Measurements from ENCODE around the gene TTLL12.
A peak's percentile ranks its signal among the peaks of the same experiment; 100 is the strongest.
"Not testable (repeated sequence)": the region's sequence is repeated elsewhere in the genome, so short reads cannot be mapped to it uniquely, and the experiment has no call there.

Gene TTLL12

GRCh38 chr22:43152357-43153071 lies 34.4 kb downstream of the TTLL12 start:
- DNase-seq, result peak; percentile 41 to 82 (median 55)

GRCh38 chr22:43152003-43152356 lies 35.0 kb downstream of the TTLL12 start:
- peak in 1 of 5 experiments; percentile 14 for DNase-seq

- DNase-seq, result peak; percentile 40 to 60 (median 58)
Observed at GRCh38 chr22:43151251-43152002, 35.5 kb downstream of the TTLL12 start, which contains the start of gene TSPO. Gene TSPO (plus strand): TSS chr22:43151559. CDS start chr22:43159239, 7,680 bp downstream.

- no peak for DNase-seq
Observed at GRCh38 chr22:43150731-43151206, 36.2 kb downstream of the TTLL12 start.

GRCh38 chr22:43148581-43148980 lies 38.4 kb downstream of the TTLL12 start:
- peak in 1 of 5 experiments; percentile 30 for DNase-seq

GRCh38 chr22:43147821-43148220 lies 39.1 kb downstream of the TTLL12 start:
- no peak for DNase-seq

GRCh38 chr22:43146332-43146731 lies 40.6 kb downstream of the TTLL12 start:
- not testable (repeated sequence) for DNase-seq

GRCh38 chr22:43145371-43145770 lies 41.6 kb downstream of the TTLL12 start:
- not testable (repeated sequence) for DNase-seq

- DNase-seq, result no peak
Observed at GRCh38 chr22:43144949-43145348, 42.0 kb downstream of the TTLL12 start.

GRCh38 chr22:43142880-43143562 lies 43.9 kb downstream of the TTLL12 start, which contains the start of gene MCAT:
Gene MCAT (minus strand): TSS chr22:43143398. CDS start chr22:43143348, 50 bp downstream.
- DNase-seq, result peak; percentile 65 to 83 (median 70)

- no peak for DNase-seq
Observed at GRCh38 chr22:43136801-43137200, 50.1 kb downstream of the TTLL12 start.

GRCh38 chr22:43136255-43136654 lies 50.7 kb downstream of the TTLL12 start:
- peak in 4 of 5 experiments; percentile 13 to 55 (median 17) for DNase-seq

- DNase-seq, result no peak
Observed at GRCh38 chr22:43135565-43135964, 51.4 kb downstream of the TTLL12 start.

- DNase-seq, result no peak
Observed at GRCh38 chr22:43134553-43134952, 52.4 kb downstream of the TTLL12 start.

- no peak for DNase-seq
Observed at GRCh38 chr22:43133401-43133800, 53.5 kb downstream of the TTLL12 start.

- DNase-seq, result no peak
Observed at GRCh38 chr22:43131773-43132501, 55.0 kb downstream of the TTLL12 start.

- no peak for DNase-seq
Observed at GRCh38 chr22:43129426-43130425, 57.2 kb downstream of the TTLL12 start.

- no peak for DNase-seq
Observed at GRCh38 chr22:43128928-43129424, 58.0 kb downstream of the TTLL12 start.

- no peak for DNase-seq
Observed at GRCh38 chr22:43128116-43128515, 58.8 kb downstream of the TTLL12 start.

- DNase-seq, result no peak
Observed at GRCh38 chr22:43127166-43127908, 59.6 kb downstream of the TTLL12 start.
